Hematopoietic multipotent progenitor cell (in vitro differentiated cells): ENCODE data around the gene GNA12. TPM values are rescaled to one million over a fixed set of nuclear protein-coding genes. Genes with fewer than 3 reads are reported as not detected.
"Not testable (repeated sequence)": the region's sequence is repeated elsewhere in the genome, so short reads cannot be mapped to it uniquely, and the experiment has no call there.

Source experiments
- DNase-seq, 3 donors: peaks; one replicate each; pipeline ENCODE4 v3.0.0-alpha.2; 2011 to 2015; ENCODE audit warnings: low read depth in 2 of 3, low spot score in 2 of 3
- total RNA-seq: library from RNA; depleted of rRNA; stranded (reverse); fragments of >200 nt; gene quantifications from one replicate; pipeline ENCODE4 v1.2.3, GENCODE V29; 2012

The GNA12 gene
- total RNA-seq, 1 donor: 48.2 TPM

GRCh38 chr7:2734084-2734686 is 109.9 kb downstream of the GNA12 start:
- DNase-seq: peak in 2 of 3 donors; percentile 61 to 65

GRCh38 chr7:2732959-2733584 is 111.0 kb downstream of the GNA12 start:
- DNase-seq: no peak

- DNase-seq: no peak
These were observed 111.7 kb downstream of the GNA12 start for GRCh38 chr7:2732388-2732787.

- DNase-seq: no peak
These were observed 113.0 kb downstream of the GNA12 start for GRCh38 chr7:2730846-2731770.

- no peak for DNase-seq
These were observed 114.0 kb downstream of the GNA12 start for GRCh38 chr7:2729893-2730716.

- peak in 1 of 3 donors; percentile 31 for DNase-seq
These were observed 114.8 kb downstream of the GNA12 start for GRCh38 chr7:2729031-2729892.

GRCh38 chr7:2728316-2729030 is 115.6 kb downstream of the GNA12 start:
- no peak for DNase-seq

DNA sequence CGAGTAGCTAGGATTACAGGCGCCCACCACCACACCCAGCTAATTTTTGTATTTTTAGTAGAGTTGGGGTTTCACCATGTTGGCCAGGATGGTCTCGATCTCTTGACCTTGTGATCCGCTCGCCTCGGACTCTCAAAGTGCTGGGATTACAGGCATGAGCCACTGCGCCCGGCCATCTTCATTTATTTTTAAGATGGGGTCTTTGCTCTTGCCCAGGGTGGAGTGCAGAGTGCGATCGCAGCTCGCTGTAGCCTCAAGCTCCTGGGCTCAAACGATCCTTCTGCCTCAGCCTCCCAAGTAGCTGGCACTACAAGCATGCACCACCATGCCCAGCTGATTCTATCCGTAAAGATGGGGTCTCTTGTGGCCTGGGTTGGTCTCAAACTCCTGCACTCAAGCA is 116.9 kb downstream of the GNA12 start:
- DNase-seq: not testable (repeated sequence)

DNA sequence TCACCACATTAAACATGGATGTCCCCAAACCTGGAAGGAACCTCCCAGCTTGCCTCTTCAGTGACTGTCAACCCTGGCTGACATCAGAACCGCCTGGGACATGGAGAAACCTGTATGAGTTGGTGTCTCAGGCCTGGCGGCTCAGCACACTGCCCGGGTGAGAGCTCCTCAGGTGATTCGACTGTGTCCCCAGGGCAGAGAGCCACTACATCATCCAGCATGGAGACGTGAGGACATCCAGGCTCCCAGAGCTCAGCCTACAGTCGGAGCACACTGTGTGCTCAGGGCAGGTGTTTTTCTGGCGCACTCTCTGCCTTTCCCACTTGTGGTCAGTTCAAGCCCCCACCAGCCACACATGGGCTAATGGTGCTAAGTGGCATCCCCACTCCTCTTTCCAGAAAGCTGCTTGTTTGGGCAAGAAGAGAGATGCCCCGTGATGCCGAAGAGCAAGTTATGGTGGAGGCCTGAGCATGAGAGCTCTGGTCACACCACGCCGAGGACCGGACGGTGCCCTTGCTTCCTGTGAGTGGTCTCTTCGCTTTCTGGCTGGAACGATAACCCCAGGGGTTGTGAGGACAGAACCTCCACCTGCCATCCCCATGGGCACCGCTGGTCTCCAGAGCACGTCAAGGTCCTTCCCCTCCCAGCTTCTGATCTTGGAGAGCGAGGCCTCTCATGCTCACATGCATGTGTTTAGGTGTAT is 117.6 kb downstream of the GNA12 start:
- no peak for DNase-seq

DNA sequence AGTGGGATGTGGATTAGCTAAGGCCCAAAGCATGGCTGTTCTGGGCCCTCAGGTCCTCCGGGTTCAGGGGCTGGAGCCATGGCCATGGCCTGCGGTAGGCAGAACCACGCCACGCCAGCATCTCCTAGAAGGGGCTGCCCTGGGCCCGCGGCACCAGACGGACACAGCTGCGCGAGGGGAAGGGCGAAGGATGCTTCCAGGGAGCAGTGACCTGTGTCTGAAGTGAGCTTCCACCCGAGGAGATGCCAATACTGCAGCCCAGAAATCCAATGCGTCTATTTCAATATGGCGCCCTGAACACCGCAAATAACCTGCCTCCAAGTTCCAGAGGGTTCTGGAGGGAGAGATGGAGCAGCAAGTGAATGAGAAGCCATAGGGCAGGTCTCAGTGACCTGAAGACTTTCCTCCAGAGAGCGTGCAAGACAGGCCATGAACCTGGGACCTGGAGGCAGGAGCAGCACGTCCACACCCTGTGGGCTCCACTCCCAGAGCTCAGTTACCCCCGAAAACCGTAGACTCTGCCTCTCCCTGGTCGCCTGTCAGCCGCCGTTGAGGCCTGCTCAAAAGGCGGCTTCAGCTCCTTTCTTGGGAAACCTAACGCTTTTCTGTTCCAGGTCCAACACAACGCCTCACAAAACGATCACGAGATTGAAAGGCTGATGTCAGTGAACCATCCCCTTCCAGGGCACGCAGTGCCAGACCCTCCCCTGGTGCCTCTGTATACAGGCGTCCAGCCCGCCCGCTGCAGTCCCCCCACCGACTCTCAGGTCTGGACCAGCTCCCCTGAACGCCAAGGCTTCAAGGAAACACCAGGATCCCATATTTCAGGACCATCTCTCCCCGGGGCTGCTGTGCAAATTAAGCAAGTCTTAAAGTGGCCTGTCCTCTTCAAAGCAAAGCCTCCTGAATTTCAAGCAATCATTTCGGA is 118.7 kb downstream of the GNA12 start:
- no peak for DNase-seq

DNA sequence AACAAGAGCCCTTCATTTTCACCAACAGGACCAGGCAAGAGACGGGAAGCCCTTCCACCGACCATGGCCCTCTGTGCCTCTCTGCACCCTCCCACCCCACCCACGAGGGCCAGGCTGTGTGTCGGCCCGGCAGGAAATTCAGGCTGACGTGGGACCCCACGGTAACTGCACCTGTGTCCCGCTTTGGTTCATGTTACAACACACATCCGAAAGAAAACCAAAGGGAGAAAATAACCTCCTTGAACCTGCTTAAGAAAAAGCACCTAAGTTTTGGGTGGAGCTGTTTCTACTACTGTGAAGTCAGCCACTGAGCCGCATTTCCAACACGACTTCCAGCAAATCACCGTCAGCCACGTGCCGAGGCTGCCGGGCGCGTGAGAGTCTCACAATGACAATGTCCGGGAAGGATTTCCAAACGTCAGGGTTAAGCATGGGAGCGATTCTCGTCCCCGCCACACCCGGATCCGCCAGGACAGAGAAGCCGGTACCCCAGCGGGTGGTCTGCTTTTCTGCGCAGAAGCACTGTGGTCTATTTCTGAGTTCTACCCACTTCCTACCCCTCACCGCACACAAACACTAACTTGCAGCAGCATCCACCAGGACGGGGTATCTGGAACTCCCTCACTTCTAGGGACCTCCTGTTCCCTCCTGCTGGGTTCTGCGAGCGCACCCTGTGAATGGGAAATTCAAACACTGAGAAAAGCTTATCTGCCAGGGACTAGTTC is 119.5 kb downstream of the GNA12 start:
- DNase-seq: no peak

GRCh38 chr7:2724036-2724435 is 120.1 kb downstream of the GNA12 start:
- DNase-seq: not testable (repeated sequence)

DNA sequence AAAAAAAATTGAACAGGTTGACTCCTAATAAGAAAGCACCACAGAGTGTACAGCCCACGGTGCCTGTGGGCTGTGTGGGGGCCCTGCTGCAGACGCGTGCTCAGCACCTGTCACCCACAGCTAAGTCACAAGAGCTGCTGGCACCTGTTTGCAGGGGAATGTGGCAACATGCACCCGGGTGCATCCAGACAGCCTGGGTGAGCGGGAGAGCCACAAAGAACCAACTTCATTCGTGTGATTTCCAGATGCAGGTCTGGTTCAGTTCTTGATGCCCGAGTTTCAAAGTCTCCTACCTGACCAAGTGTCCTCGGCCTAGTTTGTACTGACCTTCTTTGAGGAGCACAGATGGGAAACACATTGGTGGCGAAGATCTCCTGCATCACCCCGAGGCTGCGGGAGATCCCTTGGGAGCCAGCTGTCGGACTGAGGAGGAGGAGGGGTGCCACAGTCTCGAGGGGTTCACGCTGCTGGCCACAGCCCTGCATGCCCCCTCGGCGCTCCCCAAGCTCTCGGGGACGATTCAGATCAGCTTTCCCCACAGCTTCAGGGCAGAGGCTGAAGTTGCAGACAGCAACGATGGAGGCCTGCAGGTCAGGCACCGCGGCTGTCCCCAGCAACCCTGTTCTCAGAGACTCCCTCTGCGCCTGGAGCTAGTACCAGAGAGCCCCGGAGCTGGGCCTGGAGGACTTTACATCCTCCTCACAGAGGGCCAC is 120.8 kb downstream of the GNA12 start:
- DNase-seq: no peak

DNA sequence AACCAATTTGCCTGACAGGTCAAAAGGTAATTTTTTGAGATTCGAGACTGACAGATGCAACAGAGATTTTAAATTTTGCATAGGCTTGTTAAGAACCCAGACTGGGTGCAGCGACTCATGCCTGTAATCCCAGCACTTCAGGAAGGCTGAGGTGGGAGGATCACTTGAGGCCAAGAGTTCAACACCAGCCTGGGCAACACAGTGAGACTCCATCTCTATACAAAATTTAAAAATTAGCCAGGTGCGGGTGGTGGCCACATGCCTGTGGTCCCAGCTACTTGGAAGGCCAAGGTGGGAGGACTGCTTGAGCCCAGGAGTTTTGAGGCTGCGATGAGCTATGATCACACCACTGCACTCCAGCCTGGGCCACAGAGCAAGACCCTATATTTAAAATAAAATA is 121.5 kb downstream of the GNA12 start:
- DNase-seq: no peak

- no peak for DNase-seq
These were observed 122.3 kb downstream of the GNA12 start for GRCh38 chr7:2721842-2722241.

- no peak for DNase-seq
These were observed 124.1 kb downstream of the GNA12 start for GRCh38 chr7:2720024-2720423.
